GM19023 (cell line): ENCODE data around the gene PPIE.
A peak's percentile ranks its signal among the peaks of the same experiment; 100 is the strongest.
"Not testable (repeated sequence)": the region's sequence is repeated elsewhere in the genome, so short reads cannot be mapped to it uniquely, and the experiment has no call there.

ENCODE experiments used
- ATAC-seq: cut with Tn5 transposase; IDR thresholded peaks from one replicate; pipeline ENCODE4 v1.9.1; 2021; ENCODE audit warnings: mild to moderate bottlenecking, moderate library complexity; ENCODE audit not compliant: unreplicated experiment

PPIE gene

DNA sequence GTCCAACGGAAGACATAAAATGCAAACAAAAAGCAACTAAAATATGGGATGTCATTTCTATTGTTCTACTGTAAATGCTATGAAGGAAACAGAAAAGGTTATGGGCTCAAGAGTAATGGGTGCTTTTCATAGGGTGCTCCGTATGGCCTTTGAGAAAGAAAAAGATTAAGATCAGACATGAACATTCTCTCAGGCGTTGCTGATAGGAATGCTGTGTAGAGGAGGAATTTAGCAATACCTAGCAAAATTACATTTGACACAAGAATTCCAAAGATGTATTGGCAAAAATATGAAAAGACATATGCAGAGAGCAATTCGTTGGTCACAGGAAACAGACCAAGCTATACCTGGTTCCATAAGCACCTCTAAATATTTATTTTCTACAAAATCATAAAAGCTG, 38.2 kb downstream of the PPIE start:
- no peak for ATAC-seq

DNA sequence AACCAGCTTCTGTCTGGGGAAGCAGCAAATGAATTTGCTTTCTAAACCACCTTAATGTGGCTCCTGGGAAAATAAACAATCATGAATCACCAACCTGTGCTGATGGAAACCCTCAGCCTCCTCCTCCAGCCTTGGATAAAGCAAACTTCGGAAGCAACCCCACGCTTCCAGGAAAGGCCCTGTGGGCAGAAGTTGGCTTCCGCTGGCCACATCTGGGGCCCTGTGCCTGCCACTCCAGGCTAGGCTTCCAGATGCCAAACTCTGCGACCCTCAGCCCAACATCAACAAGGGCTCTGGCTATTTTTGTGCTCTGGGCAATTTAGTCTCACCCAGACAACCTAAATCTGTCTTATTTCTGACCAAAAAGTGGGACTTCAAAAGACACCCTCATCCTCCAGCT, 38.6 kb downstream of the PPIE start:
- ATAC-seq, result no peak

DNA sequence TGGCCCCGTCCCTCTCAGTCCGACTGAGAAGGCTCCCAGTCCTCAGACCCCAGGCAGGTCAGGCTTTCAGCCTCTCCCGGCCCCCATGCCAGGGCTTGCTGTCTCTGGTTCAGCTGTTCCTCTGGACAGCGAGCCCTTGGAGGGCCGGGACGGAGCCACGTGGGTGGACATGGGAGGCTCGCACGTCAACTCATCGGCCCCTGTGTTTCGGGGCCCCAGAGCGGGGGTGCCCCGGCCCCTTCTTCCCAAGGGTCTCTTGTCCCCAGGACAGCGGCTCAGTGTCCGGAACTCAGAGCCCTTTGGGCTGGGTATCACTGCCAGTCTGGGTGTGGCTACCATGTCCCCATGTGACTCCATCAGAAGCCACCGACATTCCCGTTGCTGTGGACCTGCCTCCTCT, 39.2 kb downstream of the PPIE start:
- ATAC-seq, result not testable (repeated sequence)

GRCh38 chr1:39778463-39779099, 39.9 kb downstream of the PPIE start:
- not testable (repeated sequence) for ATAC-seq

- no peak for ATAC-seq
Measured at GRCh38 chr1:39779137-39779536, 40.5 kb downstream of the PPIE start.

DNA sequence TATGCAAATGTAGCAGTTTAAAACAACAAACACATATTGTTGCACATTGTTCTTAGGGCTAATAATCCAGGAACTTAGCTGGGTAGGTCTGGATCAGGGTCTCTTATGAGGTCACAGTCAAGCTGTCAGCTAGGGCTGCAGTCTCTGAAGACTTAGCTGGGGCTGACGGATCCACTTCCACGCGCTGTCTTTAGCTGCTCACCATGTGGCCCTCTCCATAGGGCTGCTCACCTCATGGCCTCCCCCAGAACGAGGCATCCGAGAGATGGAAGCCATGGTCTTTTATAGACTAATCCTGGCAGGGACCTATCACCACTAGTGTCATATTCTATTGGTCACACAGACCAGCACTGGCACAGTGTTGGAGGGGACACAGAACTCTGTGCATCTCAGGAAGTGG, 41.1 kb downstream of the PPIE start:
- ATAC-seq, result no peak

DNA sequence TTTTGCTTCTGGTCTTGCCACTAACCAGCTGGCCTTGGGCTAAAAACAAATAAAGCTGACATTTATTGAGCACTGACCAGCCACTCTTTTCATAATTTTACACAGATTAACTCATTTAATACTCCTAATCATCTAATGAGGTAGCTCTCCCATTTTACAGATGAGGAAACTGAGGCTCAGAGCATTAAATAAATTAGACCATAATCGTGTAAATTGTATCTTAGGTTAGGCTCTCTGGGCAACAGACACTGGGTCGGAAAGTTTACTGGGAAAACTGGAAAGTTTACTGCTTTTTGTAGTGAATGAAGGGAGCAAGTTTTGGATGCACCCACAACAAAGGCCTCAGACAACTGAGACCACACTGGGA, 42.6 kb downstream of the PPIE start:
- no peak for ATAC-seq

- no peak for ATAC-seq
Measured at GRCh38 chr1:39782103-39782502, 43.4 kb downstream of the PPIE start.

DNA sequence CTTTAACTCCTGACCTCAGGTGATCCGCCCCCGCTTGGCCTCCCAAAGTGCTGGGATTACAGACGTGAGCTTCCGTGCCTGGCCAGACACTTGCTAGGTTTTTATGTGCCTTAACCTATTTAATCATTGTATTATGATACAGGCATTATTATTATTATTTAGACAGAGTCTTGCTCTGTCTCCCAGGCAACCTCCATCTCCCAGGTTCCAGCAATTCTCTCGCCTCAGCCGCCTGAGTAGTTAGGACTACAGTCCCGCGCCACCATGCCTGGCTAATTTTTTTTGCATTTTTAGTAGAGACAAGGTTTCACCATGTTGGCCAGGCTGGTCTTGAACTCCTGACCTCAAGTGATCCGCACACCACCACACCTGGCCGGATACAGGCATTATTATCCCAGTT, 44.0 kb downstream of the PPIE start:
- ATAC-seq, result not testable (repeated sequence)

- not testable (repeated sequence) for ATAC-seq
Measured at GRCh38 chr1:39786303-39787107, 47.8 kb downstream of the PPIE start.

- not testable (repeated sequence) for ATAC-seq
Measured at GRCh38 chr1:39787108-39787375, 48.4 kb downstream of the PPIE start.

DNA sequence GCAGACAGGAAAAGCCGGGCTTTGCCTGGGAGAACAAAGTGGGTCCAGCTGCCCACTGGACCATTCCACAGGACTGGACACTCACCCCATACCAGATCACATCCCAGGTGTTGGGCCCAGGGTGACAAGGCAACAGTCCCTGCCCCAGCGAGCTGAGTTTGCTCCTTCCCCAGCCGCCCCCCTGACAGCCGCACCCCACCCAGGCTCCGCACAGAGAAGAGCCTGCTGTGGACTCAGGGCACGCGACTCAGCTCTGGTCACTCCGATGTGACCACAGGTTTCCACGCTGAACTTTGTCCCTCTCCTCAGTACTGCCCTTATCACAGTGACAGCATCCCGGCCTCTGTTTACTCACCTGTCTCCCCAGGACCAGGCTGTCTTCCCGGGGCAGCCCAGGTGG, 48.8 kb downstream of the PPIE start:
- ATAC-seq, result no peak

DNA sequence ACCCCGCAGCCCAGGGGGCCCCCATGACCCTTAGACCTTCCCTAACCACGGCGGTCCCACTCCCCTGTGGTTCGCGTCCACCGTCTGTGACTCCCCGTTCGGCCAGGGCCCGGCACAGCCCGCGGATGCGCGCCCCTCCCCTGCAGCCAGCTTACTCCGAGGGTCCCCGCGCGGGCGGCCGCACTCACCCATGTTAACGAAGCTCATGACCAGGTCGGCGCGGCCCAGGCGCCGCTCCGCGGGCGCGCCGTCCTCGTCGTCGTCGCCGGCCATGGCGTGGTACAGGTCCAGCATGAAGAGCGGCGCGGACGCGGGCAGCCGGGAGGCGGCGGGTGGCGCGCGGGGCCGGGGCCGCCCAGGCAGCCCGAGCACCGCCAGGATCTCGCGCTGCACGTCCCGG, 49.3 kb downstream of the PPIE start:
- not testable (repeated sequence) for ATAC-seq

DNA sequence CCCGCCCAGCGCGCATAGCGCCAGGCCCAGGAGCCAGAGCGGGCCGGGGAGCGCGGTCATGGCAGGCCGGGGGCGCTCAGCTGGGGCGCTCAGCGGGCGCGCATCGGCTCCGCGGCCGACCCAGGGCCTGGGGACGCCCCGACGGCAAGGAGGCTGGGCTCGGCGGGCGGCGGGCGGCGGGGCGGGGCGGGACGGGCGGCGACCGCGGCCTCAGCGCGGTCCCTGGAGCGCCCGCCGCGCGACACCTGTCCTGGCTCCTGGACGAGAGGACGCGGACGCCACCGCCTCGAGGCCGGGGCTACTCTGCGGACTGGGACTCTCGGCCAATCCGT, 49.7 kb downstream of the PPIE start:
- peak; percentile 17 for ATAC-seq

DNA sequence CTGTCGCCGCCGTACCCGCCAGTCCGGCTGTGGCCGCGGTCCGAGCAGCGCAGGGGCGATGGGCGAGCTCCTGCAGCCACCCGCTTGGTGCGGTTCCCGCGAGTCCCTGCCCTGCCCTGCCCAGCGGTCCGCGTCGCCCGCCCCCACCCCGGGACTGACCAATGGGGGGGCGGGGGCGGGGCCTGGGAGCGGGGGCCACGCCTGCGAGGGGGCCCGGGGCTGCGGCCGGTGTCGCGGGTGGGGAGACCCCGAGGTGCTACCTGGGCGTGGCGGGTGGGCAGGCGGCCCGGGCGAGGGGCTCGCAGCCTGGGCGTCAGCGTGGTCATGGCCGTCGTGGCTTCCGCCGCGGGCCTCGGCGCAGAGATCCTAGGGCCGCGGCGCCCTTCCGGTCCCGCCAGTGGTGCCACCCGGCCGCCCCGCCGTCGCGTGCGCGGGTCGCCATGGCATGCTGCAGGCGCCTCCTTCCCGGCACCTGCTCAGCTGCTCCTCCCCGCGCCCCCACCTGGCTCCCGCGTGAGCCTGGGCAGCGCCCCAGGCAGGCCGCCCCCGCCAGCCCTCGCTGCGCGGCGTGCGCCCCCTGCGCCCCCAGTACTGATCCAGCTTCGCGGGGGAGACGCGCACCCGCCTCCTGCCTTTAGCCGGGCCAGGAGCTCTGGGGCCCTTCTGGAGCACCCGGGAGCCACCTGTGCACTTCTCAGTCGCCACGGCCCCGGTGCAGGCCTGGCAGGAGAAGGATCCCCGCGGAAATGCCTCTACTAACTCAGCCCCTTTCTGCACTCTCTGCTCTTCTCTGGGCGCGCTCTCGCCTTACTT, 50.3 kb downstream of the PPIE start, which contains the start of gene BMP8B:
Gene BMP8B, minus strand, starts transcription at position 108 of the 813 bp plus-strand sequence. CDS start 380 bp downstream, outside the sequence.
- ATAC-seq, result peak; percentile 60

GRCh38 chr1:39789571-39790110, 51.0 kb downstream of the PPIE start:
- ATAC-seq, result no peak

DNA sequence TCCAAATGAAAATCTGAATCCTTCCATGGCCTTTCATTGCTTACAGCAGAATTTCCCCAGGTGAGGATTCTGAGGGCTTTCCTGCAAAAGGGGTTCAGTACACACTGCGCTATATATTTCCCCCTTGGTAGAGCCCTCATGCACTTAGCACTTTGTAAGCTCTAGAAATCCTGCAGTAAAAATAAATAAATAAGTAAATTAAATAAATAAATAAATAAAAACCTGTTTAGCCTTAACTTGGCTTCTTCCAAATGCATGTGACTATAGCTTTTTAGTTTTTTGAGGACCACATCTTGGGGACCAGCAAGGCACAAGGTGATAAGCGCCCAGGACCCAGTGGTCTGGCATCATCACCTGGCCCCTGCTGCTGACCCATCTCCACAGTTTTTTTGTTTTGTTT, 53.2 kb downstream of the PPIE start:
- no peak for ATAC-seq

GRCh38 chr1:39795651-39796050, 57.0 kb downstream of the PPIE start:
- no peak for ATAC-seq

- ATAC-seq, result peak; percentile 93
Measured at GRCh38 chr1:39798859-39799769, 60.4 kb downstream of the PPIE start.

- ATAC-seq, result peak; percentile 66
Measured at GRCh38 chr1:39799770-39800470, 61.2 kb downstream of the PPIE start.
